H1 (cell line): Measurements from ENCODE around the gene DHX32.
"Not testable (repeated sequence)": the region's sequence is repeated elsewhere in the genome, so short reads cannot be mapped to it uniquely, and the experiment has no call there.

Experiments
- ATF2 ChIP-seq: IDR thresholded peaks from 2 replicates; pipeline ENCODE4 v1.6.1; 2012; ENCODE audit warnings: low read length, inconsistent platforms
- CTCF ChIP-seq, 3 experiments: IDR thresholded peaks; 1 replicate in 2 of 3; 2 replicates in 1 of 3; pipeline versions ENCODE4 v1.5.1 to v1.6.1; 2011; ENCODE audit warnings: low read length in 3 of 3, mild to moderate bottlenecking in 3 of 3, inconsistent platforms in 2 of 3, low read depth in 1 of 3, moderate library complexity in 1 of 3; ENCODE audit not compliant: insufficient read depth in 1 of 3; ENCODE audit errors: control extremely low read depth in 1 of 3
- E2F6 ChIP-seq: IDR thresholded peaks from 2 replicates; pipeline ENCODE4 v1.6.1; 2012; ENCODE audit warnings: inconsistent platforms
- EZH2 ChIP-seq: fragments of 200-600 bp; sonication (generic); IDR thresholded peaks from 2 replicates; pipeline ENCODE4 v1.7.1; 2012; ENCODE audit warnings: low read depth, mild to moderate bottlenecking, moderate library complexity, low read length, inconsistent platforms; ENCODE audit not compliant: severe bottlenecking
- SP2 ChIP-seq: IDR thresholded peaks from 2 replicates; pipeline ENCODE4 v1.6.1; 2012; ENCODE audit warnings: mild to moderate bottlenecking, low read length, inconsistent platforms

GRCh38 chr10:125889441-125889840 lies 8.3 kb upstream of the DHX32 start:
- not testable (repeated sequence) for TF ChIP-seq CTCF (IDR thresholded peaks at IDR 0.05; ENCODE audit: control extremely low read depth in 1 of 3, insufficient read depth in 1 of 3, low read depth in 1 of 3, low read length in 3 of 3); EZH2; SP2; E2F6; ATF2
